Stimulated activated CD4-positive, alpha-beta T cell treated with anti-CD3 and anti-CD28 coated beads, Interleukin-1b, Interleukin-23, amount 100 ng/mL, for 1 hour (primary cell): ENCODE data around the gene SHISA2.

ENCODE experiments used
- DNase-seq, 2 donors: peaks; one replicate each; pipeline ENCODE4 v3.0.0-alpha.2; 2020; ENCODE audit warnings: low read depth in 2 of 2

The SHISA2 gene

DNA sequence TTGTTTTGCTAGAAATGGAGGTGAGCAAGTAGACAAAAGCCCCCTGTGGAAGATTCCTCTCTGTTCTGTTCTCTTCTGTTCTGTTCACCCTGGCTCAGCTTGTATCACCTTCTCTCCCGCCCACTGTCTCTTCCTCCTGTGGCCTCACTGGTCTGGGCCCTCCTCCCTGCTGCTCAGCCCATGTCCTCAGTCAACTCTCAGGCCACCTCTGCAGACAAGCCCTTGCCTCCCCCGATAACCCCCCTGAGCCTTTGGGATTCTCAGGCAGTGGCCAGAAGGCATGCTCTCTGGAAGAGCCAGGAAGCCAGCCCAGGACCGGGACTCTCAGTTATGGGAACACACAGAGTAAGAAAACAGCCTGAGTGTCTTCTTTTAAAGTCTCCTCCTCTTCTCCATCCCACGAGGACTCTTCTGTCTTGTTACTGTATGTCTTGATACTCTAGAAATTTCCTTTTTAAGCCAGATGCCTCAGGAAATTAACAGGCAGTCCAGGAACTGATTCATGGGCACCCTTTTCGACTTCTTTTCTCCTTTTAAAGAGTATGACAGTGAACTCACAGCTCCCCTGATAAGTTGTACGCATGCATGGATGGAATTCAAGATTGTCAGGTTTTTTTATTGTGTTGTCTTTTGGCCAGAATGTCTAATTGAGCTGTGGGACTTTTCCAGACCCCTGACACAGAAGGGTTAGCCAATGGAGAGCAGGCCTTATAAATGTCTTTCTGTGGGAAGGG, 33.7 kb downstream of the SHISA2 start:
- no peak for DNase-seq

DNA sequence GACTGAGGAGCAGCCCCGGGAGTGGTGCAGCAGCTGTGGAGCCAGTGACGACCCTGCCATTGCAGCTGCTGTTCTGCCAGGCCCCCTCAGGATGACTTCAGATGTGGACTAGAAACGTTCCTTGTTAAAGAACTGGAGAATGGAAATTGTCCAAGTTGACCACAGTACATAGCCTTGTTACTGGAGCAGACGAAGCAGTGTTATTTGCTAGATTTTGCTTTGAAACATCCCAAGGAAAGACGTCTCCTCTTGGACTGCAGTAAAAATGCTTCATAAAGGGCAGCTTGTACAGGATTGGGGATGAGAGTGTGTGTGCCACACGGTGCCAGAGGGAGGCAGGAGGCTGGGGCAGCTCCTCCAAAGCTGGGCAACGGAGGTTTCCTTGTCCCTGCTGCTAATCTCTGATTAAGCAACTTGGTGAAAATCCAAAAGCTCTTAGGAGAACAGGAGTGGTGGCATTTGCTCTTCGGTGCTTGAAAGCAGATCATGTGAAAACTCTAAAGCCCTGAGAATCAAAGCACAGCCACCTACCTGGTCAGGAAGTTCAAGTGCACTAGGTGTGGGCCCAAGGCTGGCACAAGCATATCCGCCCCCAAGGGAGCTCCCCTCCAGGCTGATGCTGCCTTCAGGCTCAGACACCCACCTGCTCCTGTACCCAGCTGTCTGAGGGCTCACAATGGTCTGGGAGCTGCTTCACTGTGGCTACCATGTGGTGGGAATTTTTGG, 34.5 kb downstream of the SHISA2 start:
- DNase-seq = no peak

DNA sequence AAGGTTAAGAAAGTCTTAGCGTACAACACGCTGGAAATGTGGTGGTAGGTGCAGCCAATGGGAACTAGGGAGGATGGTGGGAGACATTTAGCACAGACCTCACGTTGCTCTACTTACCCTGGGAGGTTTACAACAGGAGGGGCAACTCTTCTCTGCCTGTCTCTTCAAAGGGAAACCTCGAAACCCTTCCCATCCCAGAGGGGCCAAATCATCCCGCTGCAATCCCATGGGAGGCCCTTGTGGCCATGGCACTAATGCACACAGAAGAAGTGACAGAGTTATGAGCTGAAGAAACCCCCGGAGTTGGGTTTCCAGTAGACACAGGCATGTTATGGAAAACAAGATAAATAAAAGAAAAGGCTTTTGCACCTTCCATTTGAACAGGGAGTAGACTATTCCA, 35.6 kb downstream of the SHISA2 start:
- no peak for DNase-seq

DNA sequence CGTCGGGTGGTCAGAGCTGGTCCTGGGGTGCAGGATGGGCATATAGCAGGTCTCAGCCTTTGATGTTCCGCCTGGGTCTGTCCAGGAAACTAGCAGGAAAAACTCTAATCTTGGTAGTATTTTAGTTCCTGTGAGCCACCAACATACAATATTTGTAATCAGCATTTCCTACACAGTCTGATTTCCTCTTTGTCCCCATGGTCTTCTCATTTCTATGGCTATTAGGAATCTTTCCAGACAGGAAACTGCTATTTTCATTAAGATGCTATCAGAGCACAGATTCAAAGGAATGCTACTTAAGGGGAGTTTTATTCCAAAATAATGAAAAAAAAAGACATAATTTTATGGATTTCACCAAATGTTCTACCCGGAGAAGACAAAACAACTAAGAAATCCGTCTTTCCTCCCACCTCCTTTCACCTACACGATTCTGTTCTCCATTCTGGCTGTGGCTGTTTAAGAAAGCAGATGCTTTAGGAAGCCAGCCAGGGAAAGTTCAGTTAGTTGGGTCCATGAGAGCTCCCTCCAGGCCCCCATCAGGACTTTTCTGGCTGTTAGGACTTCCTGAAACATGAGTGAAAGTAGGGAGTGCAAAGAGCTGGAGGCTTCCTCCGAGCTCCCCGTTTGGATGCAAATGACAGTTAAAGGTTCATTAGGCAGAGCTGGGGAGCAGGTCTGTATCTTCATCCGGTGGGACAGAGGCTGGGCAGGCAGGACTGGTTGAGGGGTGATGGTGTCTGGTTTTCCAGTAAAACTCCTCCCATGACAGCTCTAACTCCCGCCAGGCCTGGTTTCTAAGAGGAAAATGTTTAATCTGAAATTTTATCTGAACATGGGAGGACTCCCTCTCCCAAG, 36.3 kb downstream of the SHISA2 start:
- DNase-seq = no peak

DNA sequence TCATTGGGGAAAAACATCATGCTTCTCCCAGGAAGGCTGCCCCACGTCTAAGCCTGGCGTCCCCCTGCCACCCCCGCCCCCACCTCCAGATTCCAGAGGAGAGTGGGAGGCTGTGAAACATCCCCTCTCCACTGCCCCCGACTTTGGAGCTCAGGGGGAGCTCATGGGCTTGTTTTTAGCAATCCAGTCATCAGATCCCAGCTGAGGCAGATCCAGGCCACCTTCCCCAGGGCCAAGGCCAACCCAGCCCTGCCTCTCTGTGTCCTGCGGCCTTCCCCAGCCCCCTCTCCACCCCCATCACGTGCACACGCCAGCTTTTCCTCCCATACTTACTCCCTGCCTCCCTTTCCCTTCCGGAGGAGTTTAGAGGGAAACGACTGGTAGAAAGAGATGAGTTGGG, 38.8 kb downstream of the SHISA2 start:
- DNase-seq = no peak

DNA sequence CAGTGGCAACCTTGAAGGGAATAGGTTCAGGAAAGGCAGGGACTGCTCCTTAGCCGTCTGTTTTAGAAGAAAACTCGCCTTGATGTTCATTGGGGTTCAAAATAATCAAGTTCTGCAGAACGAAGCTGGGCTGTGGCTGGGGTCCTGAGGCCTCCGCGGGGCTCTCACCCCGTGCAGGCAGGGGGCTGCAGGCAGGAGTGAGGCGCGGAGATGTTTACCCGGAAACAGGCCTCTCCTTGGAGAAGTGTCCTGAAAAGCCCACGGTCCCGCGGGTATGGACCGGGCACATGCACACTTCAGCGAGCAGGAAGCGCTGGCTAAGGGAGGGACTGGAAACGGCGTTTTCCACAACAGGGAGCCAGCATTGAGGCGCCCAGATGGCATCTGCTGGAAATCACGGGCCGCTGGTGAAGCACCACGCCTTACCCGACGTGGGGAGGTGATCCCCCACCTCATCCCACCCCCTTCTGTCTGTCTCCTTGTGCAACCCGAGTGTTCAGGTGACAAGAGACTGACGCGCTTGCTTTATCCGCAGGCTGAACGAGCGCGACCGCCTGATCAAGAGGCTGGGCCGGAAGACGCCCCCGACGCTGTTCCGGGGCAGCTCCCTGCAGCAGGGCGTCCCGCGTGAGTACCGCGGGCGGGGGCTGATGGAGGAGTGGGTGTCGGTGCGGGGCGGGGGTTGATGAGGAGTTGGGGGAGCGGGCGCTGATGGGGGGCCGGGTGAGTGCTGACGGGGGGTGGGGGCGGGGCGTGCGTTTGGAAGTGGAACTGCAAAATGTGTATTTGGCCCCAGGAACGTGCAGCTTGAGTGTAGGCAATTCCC, 39.6 kb downstream of the SHISA2 start:
- DNase-seq = peak; percentile 6 to 13

DNA sequence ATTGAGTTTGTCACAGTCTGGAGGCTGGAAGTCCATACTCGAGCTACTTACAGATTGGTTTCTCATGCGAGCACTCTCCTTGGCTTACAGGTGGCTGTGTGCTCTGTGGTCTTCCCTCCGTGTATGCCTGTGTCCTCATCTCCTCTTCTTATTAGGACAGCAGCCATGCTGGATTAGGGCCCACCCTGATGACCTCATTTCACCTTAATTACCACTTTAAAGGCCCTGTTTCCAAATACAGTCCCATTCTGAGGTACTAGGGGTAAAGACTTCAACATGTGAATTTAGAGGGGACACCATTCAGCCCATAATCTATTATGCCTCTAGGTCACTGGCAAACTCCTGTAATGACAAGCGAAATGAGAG, 40.6 kb downstream of the SHISA2 start:
- no peak for DNase-seq

DNA sequence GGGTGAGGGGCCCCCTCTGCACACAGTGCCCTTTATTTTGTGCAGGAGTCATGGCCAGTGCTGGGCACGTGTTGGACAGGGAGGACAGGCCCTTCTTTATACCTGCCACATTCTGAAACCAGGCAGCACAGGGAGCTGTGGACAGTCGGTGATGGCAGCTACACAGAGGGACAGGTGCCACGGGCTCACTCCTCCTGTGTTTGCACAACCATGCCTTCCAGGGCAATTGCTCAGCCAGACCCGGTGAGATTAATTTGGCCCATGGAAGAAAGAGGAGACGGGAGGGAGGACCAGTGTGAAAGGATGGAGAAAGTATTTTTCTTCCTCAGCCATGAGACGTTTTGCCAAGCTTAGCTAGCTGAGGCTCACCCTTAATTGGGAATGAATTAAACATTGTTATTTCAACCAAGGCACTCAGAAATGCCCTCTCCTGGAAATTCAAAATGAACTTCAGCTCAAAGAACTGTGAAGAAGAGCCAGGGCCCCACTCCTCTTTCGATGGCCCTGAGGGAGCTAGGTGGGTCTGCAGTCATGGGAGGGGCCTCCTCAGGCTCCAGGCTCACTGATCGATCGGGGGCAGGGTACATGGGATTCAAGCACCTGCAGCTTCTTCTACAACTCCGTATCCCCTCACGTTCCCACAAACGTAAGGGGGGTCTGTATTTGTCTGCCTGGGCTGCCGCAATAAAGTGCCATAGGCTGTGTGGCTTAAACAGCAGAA, 41.2 kb downstream of the SHISA2 start:
- no peak for DNase-seq

DNA sequence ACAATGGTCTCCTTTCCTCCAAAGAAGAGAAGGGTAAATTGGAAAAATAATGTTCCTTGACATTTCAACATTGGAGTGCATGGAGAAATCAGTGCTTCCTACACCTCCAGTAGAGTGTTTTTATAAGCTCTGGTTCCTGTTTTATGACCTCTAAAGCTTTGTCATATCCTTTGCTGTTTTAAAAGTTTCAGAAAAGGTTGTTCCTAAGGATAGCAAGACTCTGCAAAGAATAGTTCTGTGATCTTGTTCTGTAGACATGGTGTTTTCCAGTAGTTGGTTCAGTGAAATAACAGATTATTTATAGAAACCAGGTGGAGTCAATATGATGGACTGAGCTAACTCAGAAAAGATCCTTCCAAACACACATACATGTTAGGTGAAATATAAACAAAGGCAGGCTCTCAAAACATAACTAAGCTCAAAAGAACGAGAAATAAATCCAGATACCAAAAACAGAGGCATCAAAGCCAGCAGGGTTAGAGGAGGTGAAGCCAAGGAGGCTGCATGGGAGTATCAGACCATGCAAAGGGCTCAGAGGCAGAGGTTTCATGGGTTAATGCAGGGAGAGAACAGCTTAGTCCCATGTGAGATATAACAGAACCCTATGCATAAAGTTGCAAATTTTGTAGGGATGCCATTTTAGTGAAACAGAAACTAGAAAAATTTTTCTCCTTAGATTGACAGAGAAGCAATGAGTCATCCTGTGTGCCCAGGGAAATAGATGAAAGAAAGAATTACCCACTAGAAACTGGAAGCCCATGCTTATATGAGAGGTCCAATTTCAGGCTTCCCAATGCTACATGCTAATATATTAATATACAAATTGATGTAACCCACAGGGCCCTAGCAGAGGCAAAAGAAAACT, 44.3 kb downstream of the SHISA2 start:
- no peak for DNase-seq
